Measurements from ENCODE around the gene ATG4C.
"Not testable (repeated sequence)": the region's sequence is repeated elsewhere in the genome, so short reads cannot be mapped to it uniquely, and the experiment has no call there.

The ATG4C gene

GRCh38 chr1:62778208-62778607 lies 5.7 kb upstream of the ATG4C start:
- no peak for DNase-seq

DNA sequence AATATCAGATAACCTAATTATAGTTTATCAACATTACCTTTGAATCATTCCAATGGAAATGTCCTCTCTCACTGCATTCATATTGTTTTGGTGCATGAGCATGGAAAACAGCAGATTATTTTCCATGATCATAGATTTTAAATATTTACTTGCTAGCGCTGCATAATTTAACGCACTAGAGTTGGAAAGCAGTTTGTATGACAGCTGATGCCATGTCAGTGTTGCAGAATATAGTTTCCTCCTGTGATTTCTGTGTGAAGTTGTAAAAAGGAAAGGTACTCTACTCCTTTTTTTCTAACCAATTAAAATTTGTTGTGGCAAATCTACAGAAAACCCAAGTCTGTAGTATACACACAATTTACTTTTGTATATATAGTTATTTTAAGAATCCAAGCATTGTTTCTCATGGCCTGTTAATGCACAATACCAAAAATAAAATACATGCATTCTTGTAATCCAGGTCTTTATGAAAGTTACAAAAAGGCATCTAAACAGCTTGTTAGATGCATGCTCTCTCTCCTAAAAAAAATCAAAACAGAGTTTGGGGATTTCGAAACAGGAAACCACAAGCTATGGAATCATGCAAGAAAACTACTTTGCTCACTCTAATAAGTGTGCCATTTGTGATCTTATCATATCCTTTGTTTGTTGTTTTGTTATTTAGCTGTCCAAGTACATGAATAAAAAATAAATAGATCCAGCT lies 1.9 kb upstream of the ATG4C start:
- no peak for DNase-seq

DNA sequence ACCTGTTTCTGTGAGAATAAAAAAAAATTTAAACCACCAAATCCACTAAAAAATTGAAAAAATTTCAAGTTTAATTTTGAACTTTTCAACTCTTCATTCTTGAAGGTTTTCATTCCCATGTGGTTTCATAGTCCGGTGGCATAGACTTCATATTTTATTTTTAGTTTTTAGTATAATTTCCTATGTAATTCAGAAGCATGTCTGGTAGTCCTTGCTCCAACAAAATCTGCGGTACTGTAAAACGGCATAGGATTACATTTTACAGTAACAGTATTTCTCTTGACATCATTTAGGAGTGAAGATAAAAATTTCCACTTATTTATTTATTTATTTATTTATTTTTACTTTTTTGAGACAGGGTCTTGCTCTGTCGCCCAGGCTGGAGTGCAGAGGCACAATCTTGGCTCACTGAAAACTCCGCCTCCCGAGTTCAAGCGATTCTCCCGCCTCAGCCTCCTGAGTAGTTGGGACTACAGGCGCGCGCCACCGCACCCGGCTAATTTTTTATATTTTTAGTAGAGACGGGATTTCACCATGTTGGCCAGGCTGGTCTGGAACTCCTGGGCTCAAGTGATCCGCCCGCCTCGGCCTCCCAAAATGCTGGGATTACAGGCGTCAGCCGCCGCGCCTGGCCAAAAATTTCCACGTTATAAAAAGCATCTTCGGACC lies 1.3 kb upstream of the ATG4C start:
- DNase-seq: not testable (repeated sequence)

DNA sequence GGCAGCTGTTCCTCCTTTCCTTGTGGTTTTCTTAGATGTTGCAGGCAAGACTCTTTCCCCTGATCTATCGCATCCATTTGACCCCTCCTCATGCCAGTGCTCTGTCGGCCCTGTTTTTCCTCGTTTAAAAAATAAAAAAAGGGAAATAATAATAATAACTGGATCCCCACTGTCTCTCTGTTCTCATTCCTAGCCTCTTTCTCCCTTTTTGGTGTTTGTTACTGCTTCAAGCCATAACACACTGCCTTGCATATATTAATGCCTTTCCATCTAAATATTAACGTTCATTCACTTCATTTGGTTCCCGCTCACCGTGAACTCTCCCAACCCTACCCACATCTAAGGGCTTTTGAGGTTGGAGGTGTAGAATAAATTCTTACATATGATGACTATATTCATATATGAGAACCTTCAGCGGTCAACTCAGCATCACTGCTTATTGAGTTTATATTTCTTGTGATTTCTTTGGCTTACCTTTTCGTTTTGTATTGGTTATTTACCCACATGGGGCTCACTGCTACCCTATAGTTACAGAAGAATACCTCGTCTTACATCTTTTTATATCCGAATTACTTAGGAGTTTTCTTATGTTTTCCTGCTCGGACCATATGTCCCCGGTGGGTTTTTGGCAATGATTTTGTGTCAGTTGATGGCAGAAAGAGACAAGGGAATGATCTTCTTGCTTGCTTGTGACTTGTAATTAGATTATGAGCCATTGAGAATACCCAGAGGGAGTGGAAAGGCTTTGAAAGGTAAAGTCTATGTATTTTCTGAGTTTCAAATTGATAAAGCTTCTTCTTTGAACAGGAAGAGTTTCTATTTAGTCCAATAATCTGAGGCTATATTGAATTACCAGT lies 805 bp downstream of the ATG4C start:
- no peak for DNase-seq

- DNase-seq: no peak
Measured at GRCh38 chr1:62790716-62791115, 6.8 kb downstream of the ATG4C start.

- DNase-seq: no peak
Measured at GRCh38 chr1:62794053-62794452, 10.1 kb downstream of the ATG4C start.

DNA sequence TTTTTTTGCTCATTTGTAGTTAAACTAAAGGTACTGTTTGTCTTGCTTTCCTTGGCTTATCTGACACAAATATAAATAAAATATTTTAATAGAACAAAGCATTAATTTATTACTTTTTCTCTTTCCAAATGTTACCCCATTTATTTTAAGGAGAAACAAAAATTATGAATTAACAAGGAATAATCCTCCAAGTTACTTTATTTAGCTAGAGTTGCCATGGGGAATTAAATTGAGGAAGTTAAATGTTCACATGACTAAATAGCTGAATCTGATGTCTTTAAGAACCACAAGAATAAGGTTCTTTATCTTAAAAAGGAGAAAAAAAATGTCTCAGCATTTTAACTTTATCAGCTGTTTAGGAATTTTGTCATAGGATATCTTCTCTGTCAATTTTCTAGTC lies 12.3 kb downstream of the ATG4C start:
- no peak for DNase-seq

DNA sequence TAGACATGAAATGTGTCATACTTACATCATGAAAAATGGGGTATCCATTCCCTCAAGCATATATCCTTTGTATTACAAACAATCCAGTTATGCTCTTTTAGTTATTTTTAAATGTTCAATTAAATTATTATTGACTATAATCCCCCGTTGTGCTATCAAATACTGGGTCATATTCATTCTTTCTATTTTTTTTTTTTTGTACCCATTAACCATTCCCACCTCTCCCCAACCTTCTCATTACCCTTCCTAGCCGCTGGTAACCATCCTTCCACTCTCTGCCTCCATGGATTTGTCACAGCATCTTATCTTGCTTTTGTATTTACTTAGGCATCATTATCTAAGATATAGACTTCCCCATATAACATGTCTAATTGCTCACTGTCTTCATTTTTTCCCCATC lies 15.8 kb downstream of the ATG4C start:
- no peak for DNase-seq

- DNase-seq: no peak
Measured at GRCh38 chr1:62800281-62800680, 16.3 kb downstream of the ATG4C start.

- no peak for DNase-seq
Measured at GRCh38 chr1:62800825-62801306, 16.9 kb downstream of the ATG4C start.

GRCh38 chr1:62809788-62810187 lies 25.9 kb downstream of the ATG4C start:
- DNase-seq: no peak

DNA sequence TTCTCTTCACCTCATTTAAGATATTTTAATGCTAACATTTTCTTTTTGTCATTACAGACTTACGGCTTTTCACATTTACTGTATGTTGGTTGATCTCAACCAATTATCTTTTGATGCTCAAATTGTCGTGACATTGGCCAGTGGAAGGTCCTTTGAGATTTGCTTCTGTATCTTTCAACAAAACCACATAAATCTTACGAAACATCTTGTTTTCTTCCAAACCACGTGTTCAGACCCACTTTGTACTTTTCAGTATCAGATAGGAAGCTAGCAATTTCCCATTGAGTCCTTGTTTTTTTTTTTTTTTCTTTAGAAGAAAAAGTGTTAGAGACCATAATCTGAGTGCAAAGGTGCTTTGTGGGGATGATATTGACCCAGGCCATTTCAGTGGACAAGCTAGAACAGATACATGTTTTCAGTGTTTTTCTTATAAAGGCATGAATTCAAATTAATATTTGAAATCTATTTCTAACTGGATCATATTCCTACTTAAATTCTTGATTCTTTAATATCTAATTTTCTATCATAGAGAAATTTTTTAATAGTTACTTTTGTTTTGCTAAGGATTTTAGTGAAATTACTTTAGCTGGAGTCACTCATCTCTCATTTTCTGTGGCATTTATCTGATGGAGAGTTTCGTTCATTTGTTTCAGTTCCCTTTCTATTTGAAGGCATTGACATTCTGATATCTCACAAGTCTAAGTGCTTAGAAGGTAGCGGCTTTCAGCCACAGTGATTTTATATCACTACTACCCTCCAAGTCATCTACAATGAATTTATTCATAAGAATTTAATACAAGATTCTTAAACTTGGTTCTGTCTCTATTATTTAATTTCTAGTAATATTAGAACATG lies 26.7 kb downstream of the ATG4C start:
- no peak for DNase-seq

- no peak for DNase-seq
Measured at GRCh38 chr1:62823556-62823955, 39.6 kb downstream of the ATG4C start.

DNA sequence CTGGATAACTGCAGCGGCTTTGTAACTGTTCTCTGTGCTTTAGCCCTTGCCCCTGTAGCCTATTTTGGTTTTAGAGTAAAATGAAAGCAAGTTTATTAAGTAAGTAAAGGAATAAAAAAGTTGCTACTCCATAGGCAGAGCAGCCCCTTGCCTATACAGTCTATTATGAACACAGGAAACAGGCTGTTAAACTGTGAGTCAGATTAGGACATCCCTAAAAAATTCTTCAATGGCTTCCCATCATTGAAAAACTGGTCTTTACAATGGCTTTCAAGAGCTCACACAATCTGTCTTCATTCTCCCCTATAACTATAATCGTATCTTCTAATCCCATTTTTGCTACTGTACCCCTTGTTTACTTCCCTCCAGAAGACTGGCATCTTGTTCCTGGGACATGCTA lies 43.0 kb downstream of the ATG4C start:
- DNase-seq: no peak

DNA sequence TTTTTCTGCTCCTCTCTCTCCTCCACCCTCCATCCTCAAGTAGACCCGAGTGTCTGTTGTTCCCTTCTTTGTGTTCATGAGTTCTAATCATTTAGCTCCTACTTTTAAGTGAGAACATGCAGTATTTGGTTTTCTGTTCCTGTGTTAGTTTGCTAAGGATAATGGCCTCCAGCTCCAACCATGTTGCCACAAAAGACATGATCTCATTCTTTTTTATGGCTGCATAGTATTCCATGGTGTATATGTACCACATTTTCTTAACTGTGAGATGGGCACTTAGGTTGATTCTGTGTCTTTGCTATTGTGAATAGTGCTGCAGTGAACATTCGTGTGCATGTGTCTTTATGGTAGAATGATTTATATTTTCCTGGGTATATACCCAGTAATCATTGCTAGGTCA lies 43.9 kb downstream of the ATG4C start:
- not testable (repeated sequence) for DNase-seq

GRCh38 chr1:62832276-62832675 lies 48.3 kb downstream of the ATG4C start:
- DNase-seq: no peak

DNA sequence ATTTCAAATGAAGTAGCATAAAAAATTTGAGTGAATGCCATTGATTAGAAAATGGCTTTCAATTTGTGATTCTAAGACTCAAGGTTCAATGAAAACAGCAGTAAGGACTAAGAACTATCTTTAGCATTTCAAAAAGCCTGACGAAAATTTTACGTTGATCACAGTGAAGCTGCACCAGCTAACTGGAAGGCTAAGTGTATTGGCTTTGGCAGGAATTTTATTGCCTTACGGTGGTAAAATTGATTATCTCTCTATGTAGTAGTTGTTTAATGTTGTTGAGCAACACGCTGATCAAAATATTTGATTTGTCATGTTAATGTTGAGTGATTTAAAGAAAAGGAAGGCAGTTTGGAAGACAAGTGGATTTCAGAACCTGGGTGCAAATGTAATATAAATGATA lies 49.6 kb downstream of the ATG4C start:
- no peak for DNase-seq

GRCh38 chr1:62834400-62834961 lies 50.5 kb downstream of the ATG4C start:
- no peak for DNase-seq

DNA sequence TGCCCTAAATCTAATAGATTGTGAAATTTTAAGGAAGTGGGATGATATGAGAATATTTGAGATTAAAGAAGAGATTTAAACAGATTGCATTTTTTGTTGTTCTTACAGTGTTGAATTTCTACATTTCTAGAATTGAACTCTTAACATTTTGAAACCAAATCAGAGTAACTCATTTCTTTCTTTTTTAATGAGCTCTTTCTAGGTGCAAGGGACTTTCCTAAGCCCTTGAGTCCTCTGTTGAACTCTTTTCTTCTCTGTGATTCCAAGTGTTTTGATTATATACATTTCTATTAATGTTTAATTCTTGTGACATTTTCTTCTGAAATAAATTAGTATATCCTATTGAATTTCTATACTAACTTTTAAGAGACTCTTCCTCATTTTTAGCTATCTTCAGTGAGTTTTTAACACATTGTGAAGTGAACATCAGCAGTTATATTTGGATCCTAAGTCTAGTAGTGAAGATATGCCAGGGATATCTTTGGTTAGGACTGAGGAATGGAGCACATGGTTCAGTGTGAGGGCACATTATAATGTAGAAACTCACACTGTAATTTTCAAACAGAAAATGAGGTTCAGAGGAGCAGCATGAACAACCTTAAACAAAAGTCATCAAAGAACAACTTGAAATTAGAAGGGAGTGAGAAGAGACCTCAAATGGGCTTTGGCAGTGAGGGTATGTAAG lies 53.1 kb downstream of the ATG4C start:
- no peak for DNase-seq

DNA sequence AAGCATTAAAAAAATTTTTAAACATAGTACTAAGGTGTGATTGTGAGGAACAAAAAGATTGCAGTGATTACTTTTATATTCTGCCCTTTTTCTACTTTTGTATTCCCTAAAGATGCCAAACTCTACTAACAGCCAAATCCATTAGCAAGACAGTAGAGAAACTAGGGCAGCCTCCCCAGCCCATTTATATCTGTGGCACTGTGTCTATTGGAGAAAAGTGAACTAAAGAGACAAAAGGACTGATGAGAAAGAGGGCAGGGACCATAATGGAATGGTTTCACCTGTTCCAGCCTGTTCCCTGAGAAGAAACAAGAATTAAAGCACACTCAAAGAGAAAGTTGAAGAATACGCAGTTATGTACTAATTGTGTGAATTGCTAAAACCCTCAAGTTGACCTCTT lies 56.6 kb downstream of the ATG4C start:
- no peak for DNase-seq

GRCh38 chr1:62841587-62842169 lies 57.7 kb downstream of the ATG4C start:
- DNase-seq: no peak

Data from T-helper 9 cell (primary cell).